ENCODE results near the gene STIMATE.
A peak's percentile ranks its signal among the peaks of the same experiment; 100 is the strongest.

The STIMATE gene

GRCh38 chr3:52895418-52895817 is 1.9 kb downstream of the STIMATE start:
- H3K4me3 ChIP-seq (ENCODE audit: low read depth, low read length), result no peak overlapping the region
- no peak for DNase-seq (ENCODE audit: low read depth)
- no peak for TF ChIP-seq CTCF (IDR thresholded peaks at IDR 0.05; ENCODE audit: control insufficient read depth, extremely low read depth, insufficient read depth)

- TF ChIP-seq CTCF (IDR thresholded peaks at IDR 0.05; ENCODE audit: control insufficient read depth, extremely low read depth, insufficient read depth), result no peak
- H3K4me3 ChIP-seq (ENCODE audit: low read depth, low read length), result no peak overlapping the region
- DNase-seq (ENCODE audit: low read depth), result no peak
These were observed 2.6 kb downstream of the STIMATE start for GRCh38 chr3:52894756-52895155.

- peak; percentile 46 for DNase-seq (ENCODE audit: low read depth)
- H3K4me3 ChIP-seq (ENCODE audit: low read depth, low read length), result no peak overlapping the region; the same call in 1 of the 2 replicates
- TF ChIP-seq CTCF (IDR thresholded peaks at IDR 0.05; ENCODE audit: control insufficient read depth, extremely low read depth, insufficient read depth), result no peak
These were observed 3.6 kb downstream of the STIMATE start for GRCh38 chr3:52893723-52894122.

- no peak for DNase-seq (ENCODE audit: low read depth)
- no peak for TF ChIP-seq CTCF (IDR thresholded peaks at IDR 0.05; ENCODE audit: control insufficient read depth, extremely low read depth, insufficient read depth)
- H3K4me3 ChIP-seq (ENCODE audit: low read depth, low read length), result no peak overlapping the region
These were observed 4.6 kb downstream of the STIMATE start for GRCh38 chr3:52892625-52893311.

- H3K4me3 ChIP-seq (ENCODE audit: low read depth, low read length), result no peak overlapping the region
- no peak for TF ChIP-seq CTCF (IDR thresholded peaks at IDR 0.05; ENCODE audit: control insufficient read depth, extremely low read depth, insufficient read depth)
- no peak for DNase-seq (ENCODE audit: low read depth)
These were observed 5.1 kb downstream of the STIMATE start for GRCh38 chr3:52892290-52892624.

GRCh38 chr3:52891615-52892081 is 5.7 kb downstream of the STIMATE start:
- DNase-seq (ENCODE audit: low read depth), result no peak
- H3K4me3 ChIP-seq (ENCODE audit: low read depth, low read length), result no peak overlapping the region
- no peak for TF ChIP-seq CTCF (IDR thresholded peaks at IDR 0.05; ENCODE audit: control insufficient read depth, extremely low read depth, insufficient read depth)

GRCh38 chr3:52891164-52891563 is 6.2 kb downstream of the STIMATE start:
- no peak for DNase-seq (ENCODE audit: low read depth)
- no peak overlapping the region for H3K4me3 ChIP-seq (ENCODE audit: low read depth, low read length)
- TF ChIP-seq CTCF (IDR thresholded peaks at IDR 0.05; ENCODE audit: control insufficient read depth, extremely low read depth, insufficient read depth), result no peak
